ENCODE data around the gene PPT2.

PPT2 gene

GRCh38 chr6:32153564-32154513, at the start of gene PPT2:
TSS of gene PPT2 (plus strand) at chr6:32154141. CDS start at chr6:32154595, 454 bp downstream.
- DNase-seq, result peak; percentile 83 to 90

GRCh38 chr6:32105433-32105832, 48.5 kb upstream of the PPT2 start:
- DNase-seq, result no peak

GRCh38 chr6:32107406-32107805, 46.5 kb upstream of the PPT2 start:
- DNase-seq, result no peak

- DNase-seq, result no peak
Measured at GRCh38 chr6:32108094-32108627, 45.8 kb upstream of the PPT2 start.

- DNase-seq, result no peak
Measured at GRCh38 chr6:32108727-32109113, 45.2 kb upstream of the PPT2 start.

- no peak for DNase-seq
Measured at GRCh38 chr6:32109114-32109764, 44.7 kb upstream of the PPT2 start, which contains the start of gene TNXB. TSS of gene TNXB (minus strand) at chr6:32109338. CDS start at chr6:32098198, 11,140 bp downstream.

- DNase-seq, result no peak
Measured at GRCh38 chr6:32109765-32110160, 44.2 kb upstream of the PPT2 start.

GRCh38 chr6:32110632-32111031, 43.3 kb upstream of the PPT2 start:
- no peak for DNase-seq

GRCh38 chr6:32111424-32112066, 42.4 kb upstream of the PPT2 start:
- DNase-seq, result no peak

- no peak for DNase-seq
Measured at GRCh38 chr6:32112431-32112980, 41.4 kb upstream of the PPT2 start.

GRCh38 chr6:32113386-32114352, 40.3 kb upstream of the PPT2 start:
- no peak for DNase-seq

- DNase-seq, result no peak
Measured at GRCh38 chr6:32114796-32115195, 39.1 kb upstream of the PPT2 start.

GRCh38 chr6:32115623-32116022, 38.3 kb upstream of the PPT2 start:
- no peak for DNase-seq

GRCh38 chr6:32116674-32117073, 37.3 kb upstream of the PPT2 start:
- DNase-seq, result no peak

- no peak for DNase-seq
Measured at GRCh38 chr6:32117461-32117860, 36.5 kb upstream of the PPT2 start.

GRCh38 chr6:32118782-32119628, 34.9 kb upstream of the PPT2 start:
- peak; percentile 57 to 72 for DNase-seq

GRCh38 chr6:32120573-32121059, 33.3 kb upstream of the PPT2 start:
- DNase-seq, result no peak

GRCh38 chr6:32123681-32124080, 30.3 kb upstream of the PPT2 start:
- no peak for DNase-seq

- DNase-seq, result no peak
Measured at GRCh38 chr6:32126880-32127279, 27.1 kb upstream of the PPT2 start.

- no peak for DNase-seq
Measured at GRCh38 chr6:32127409-32127716, 26.6 kb upstream of the PPT2 start.
